Measurements from ENCODE around the gene BRD2.

BRD2 gene

DNA sequence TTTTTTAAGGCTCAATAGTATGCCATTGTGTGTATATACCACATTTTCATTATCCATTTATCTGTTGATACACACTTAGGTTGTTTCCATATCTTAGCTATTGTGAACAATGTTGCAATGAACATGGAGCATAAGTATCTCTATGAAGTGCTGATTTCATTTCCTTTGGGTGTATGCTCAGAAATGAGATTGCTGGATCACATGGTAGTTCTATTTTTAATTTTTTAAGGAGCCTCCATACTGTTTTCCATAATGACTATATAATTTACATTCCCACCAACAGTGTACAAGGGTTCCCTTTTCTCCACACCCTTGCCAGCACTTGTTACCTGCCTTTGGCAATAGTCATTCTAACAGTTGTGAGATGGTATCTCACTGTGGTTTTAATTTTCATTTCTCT is 56.1 kb downstream of the BRD2 start:
- no peak overlapping the region for H3K9ac ChIP-seq (ENCODE audit: insufficient read length, low read depth)
- no peaks in the 10 kb centered on the region for H3K36me3 ChIP-seq (ENCODE audit: insufficient read depth, insufficient read length, low read length)
- H3K4me1 ChIP-seq (ENCODE audit: insufficient read depth, insufficient read length), result no peaks in the 10 kb centered on the region
- no peaks in the 10 kb centered on the region for H3K9me3 ChIP-seq (ENCODE audit: insufficient read depth, low read length)
- H3K4me3 ChIP-seq (ENCODE audit: insufficient read length, low read depth), result no peak overlapping the region
- TF ChIP-seq SUZ12 (IDR thresholded peaks at IDR 0.05; ENCODE audit: extremely low read depth, insufficient read depth, insufficient read length) (no peak), YY1 (IDR thresholded peaks at IDR 0.05; ENCODE audit: insufficient read depth, insufficient read length) (no peak), ZNF274 (IDR thresholded peaks at IDR 0.05; ENCODE audit: low read depth, low read length) (no peak)
- no peaks in the 10 kb centered on the region for H3K27me3 ChIP-seq (ENCODE audit: insufficient read depth, insufficient read length)
- no peak for DNase-seq (ENCODE audit: low read depth, low spot score)

DNA sequence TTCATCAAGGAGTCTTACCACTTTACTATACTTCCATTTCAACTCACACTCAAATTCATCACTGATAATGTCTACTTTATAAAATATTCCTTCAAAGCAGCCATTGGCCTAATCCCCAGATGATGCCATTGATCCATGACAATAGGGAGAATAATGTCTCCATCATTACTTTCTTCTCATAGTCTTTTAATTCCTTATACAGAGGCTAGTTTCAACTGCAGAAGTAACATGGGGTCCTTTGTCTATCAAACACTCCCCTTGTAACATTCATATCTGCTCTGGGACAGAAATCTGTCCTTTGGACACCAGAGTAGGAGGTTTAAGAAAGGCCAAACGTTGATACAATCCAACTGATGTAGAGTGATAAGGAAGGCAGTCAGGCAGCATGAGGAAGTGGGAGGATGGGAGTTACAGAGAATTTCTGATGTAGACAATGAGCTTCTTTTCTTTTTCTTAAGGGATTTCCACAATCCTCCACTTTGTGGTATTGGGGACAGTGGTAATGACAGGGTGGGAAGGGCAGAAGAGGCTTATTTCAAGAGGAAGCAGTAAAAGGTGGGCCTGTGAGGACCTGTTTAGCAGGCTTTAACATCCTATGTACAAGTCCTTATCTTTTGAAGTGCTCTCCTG is 59.9 kb downstream of the BRD2 start:
- Histone ChIP-seq H3K36me3 (ENCODE audit: insufficient read depth, insufficient read length, low read length) (no peaks in the 10 kb centered on the region), H3K27me3 (ENCODE audit: insufficient read depth, insufficient read length) (no peaks in the 10 kb centered on the region), H3K4me1 (ENCODE audit: insufficient read depth, insufficient read length) (no peaks in the 10 kb centered on the region), H3K9me3 (ENCODE audit: insufficient read depth, low read length) (no peaks in the 10 kb centered on the region), H3K9ac (ENCODE audit: insufficient read length, low read depth) (no peak overlapping the region), H3K4me3 (ENCODE audit: insufficient read length, low read depth) (no peak overlapping the region)
- TF ChIP-seq ZNF274 (IDR thresholded peaks at IDR 0.05; ENCODE audit: low read depth, low read length) (no peak), YY1 (IDR thresholded peaks at IDR 0.05; ENCODE audit: insufficient read depth, insufficient read length) (no peak), SUZ12 (IDR thresholded peaks at IDR 0.05; ENCODE audit: extremely low read depth, insufficient read depth, insufficient read length) (no peak)
- no peak for DNase-seq (ENCODE audit: low read depth, low spot score)

DNA sequence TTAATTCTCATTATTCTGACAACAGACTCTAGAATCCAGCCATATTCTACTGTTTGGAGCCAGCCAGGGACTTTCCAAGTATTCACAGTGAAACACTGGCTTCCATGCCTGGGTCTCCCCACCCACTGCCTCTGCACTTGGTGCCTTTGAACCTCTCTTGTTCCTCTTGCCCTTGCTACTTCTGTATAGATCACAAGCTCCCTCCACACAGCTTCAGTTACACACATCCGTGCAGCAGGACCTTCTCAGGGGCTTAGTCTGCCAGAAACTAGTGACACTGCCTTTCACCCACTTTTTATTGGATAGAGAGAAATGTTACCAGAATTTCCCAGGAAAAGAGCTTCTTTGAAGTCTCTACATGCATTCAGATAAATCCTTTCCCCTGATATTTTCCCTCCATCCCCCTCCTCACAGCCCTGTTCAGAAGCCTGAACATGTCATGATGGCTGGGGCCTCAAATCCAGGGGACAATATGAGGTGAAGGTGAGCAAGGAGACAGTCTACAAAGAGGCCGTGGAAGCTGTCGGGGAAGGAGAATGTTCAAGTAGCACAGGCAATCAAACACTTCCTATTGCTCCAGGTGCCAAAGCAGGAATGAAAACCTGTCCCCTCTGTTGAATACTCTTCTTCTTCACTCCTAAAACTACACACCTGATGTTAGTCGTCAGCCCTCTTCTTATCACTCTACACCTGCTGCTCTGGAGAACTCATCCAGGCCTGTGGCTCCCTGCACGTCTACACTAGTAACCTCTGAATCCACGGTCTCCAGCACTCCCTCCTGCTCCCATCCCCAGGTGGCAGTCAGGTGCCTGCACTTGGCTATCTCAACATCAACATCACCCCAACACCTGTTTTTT is 61.2 kb downstream of the BRD2 start:
- H3K36me3 ChIP-seq (ENCODE audit: insufficient read depth, insufficient read length, low read length), result no peaks in the 10 kb centered on the region
- no peaks in the 10 kb centered on the region for H3K4me1 ChIP-seq (ENCODE audit: insufficient read depth, insufficient read length)
- no peaks in the 10 kb centered on the region for H3K27me3 ChIP-seq (ENCODE audit: insufficient read depth, insufficient read length)
- no peak for TF ChIP-seq ZNF274 (IDR thresholded peaks at IDR 0.05; ENCODE audit: low read depth, low read length)
- TF ChIP-seq YY1 (IDR thresholded peaks at IDR 0.05; ENCODE audit: insufficient read depth, insufficient read length), result no peak
- no peak for TF ChIP-seq SUZ12 (IDR thresholded peaks at IDR 0.05; ENCODE audit: extremely low read depth, insufficient read depth, insufficient read length)
- H3K9me3 ChIP-seq (ENCODE audit: insufficient read depth, low read length), result no peaks in the 10 kb centered on the region
- no peak overlapping the region for H3K4me3 ChIP-seq (ENCODE audit: insufficient read length, low read depth)
- no peak for DNase-seq (ENCODE audit: low read depth, low spot score)
- no peak overlapping the region for H3K9ac ChIP-seq (ENCODE audit: insufficient read length, low read depth)

DNA sequence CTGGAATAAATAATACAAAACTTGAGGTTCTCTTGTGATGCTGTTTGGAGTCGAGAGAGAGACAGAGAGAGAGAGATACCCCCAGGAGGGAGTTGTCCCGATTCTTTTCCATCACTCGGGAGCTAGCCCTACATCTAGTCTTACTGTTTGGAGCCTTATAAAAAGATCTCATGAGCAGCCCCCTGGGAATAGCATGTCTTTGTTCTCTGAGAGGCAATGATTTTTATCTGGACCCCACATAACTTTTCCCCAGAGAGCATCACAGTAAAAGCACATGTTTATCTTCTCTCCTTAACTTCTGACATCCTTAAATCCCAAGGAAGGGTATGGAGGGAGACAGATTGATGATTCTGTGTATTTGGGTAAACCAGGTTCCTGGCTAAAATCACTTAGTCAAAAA is 61.9 kb downstream of the BRD2 start:
- H3K4me1 ChIP-seq (ENCODE audit: insufficient read depth, insufficient read length), result no peaks in the 10 kb centered on the region
- TF ChIP-seq ZNF274 (IDR thresholded peaks at IDR 0.05; ENCODE audit: low read depth, low read length) (no peak), YY1 (IDR thresholded peaks at IDR 0.05; ENCODE audit: insufficient read depth, insufficient read length) (no peak), SUZ12 (IDR thresholded peaks at IDR 0.05; ENCODE audit: extremely low read depth, insufficient read depth, insufficient read length) (no peak)
- no peaks in the 10 kb centered on the region for H3K36me3 ChIP-seq (ENCODE audit: insufficient read depth, insufficient read length, low read length)
- no peaks in the 10 kb centered on the region for H3K27me3 ChIP-seq (ENCODE audit: insufficient read depth, insufficient read length)
- no peak overlapping the region for H3K9ac ChIP-seq (ENCODE audit: insufficient read length, low read depth)
- DNase-seq (ENCODE audit: low read depth, low spot score), result no peak
- H3K4me3 ChIP-seq (ENCODE audit: insufficient read length, low read depth), result no peak overlapping the region
- H3K9me3 ChIP-seq (ENCODE audit: insufficient read depth, low read length), result no peaks in the 10 kb centered on the region

Data from NT2/D1 (cell line).